HG03045 (cell line): ENCODE measurements around the gene TOMM20.
"Not testable (repeated sequence)": the region's sequence is repeated elsewhere in the genome, so short reads cannot be mapped to it uniquely, and the experiment has no call there.

ENCODE experiments used
- ATAC-seq: cut with Tn5 transposase; IDR thresholded peaks from one replicate; pipeline ENCODE4 v1.9.1; 2021; ENCODE audit warnings: mild to moderate bottlenecking, moderate library complexity; ENCODE audit not compliant: unreplicated experiment

Gene TOMM20

DNA sequence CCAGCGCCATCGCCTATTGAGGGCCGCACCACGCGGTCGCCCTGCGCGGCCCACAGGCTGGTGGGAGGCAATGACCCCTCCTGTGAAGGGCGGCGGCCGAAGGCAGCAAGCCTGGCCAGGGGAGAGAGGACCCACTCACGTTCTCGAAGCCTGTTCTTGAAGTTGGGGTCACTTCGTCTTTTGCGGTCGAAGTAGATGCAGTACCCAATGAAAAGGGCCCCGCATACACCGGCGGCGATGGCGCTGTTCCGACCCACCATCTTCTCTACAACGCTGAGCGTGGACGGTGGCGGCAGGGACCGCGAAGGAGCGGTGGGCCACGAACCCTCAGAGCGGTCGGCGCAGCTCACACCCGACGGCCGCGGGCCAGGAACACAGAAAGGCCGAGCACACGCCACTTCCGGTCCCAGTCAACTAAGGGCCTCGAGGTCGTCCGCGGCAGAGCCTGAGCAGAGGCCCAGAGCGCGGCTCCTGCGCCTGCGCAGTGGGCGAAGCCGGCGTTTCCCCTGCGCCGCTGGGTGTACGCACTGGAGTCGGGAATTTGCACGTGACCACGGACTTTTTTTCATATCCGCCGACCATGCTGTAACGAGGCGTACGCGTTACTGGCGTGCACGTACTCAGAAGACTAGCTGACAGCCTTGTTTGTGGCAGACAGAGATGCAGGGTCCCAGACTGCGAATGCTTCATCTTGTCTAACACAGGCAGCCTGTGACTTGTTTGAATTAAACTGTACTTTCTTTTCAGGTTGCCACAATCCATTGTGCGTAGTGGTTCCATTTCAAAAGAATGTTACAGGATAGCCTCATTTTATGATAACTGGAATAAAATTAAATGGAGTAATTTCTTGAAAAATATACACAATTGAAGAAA lies at the start of gene TOMM20:
TSS of gene TOMM20 (minus strand) at position 382 of the 873 bp plus-strand sequence. CDS start at position 260, 122 bp downstream.
- peak; percentile 97 for ATAC-seq

DNA sequence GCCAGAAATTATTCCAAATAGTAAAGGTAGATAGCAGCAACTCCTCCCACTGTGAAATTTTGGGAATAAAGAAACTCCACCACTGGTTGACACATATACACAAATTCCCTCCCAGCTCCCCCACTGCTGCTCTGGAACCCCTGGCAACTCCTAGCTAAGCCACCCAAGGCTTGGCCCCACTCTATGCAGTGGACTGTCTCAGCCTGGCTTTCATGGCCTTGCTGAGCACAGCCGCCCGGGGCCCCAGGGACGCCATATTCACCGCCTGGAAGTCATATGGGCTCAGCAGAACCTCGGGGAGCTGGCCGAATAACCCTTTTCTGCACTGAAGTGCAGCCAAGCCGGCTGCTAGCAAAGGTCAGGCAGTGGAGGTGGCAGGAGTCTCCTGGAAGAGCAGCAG lies 47.8 kb upstream of the TOMM20 start:
- ATAC-seq = no peak

DNA sequence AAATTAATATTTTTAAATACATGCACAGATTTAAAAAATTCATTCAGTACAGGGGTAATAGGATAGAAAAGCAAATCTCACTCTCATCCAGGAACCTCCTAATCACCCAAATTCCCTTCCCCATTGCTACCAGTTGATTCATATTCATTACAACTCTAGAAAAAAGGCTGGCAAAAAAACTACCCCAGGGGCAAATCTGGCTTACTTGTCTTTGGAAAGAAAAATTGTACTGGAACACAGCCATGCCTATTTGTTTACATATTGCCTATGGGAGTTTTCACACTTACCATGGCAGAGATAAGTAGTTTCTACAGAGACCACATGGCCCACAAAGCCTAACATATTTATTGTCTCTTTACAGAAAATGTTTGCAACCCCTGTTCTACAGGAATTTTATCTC lies 41.3 kb upstream of the TOMM20 start:
- ATAC-seq = no peak

DNA sequence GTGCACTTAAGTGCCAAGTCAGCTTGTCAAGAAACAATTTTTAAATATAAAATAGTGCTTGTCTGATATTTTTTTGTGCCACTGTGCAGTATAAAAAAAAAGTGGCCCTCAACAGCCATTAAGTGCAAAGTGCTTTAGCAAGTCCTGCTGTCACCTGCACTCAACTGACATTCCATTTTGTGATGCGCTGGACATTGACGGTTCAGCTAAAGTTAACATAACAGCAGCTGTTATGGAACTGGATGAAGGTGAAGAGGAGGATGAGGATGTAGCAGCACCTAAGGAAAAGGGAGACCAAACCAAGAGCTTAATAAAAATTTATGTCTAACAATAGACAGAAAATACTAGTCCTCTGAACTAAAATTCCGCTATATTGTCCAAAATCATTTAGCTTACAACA lies 39.7 kb upstream of the TOMM20 start:
- no peak for ATAC-seq

DNA sequence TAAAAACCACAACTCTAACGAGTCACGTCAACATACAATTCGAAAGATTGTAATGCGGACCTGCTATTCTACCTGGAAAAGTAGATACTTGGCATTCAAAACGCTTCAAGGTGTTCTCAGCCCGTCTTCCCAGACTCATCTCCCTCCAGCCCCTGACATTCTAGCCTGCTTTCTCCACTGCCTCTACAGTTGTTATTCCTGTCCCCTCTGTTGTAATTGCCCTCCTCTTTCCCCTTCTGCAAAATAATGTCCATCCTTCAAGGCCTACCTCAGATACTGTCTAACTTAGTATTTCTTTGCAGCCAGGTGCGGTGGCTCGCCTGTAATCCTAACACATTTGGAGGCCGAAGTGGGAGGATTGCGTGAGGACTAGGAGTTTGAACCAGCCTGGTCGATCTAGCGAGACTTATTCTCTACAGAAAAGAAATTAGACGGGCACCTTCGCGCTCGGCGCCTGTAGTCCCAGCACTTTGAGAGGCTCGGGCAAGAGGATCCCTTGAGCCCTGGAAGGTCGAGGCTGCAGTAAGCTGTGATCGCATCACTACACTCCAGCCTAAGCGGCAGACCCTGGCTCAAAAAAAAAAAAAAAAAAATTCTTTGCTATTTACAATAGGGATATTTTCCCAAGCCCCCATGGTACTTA lies 33.2 kb upstream of the TOMM20 start:
- ATAC-seq = no peak

DNA sequence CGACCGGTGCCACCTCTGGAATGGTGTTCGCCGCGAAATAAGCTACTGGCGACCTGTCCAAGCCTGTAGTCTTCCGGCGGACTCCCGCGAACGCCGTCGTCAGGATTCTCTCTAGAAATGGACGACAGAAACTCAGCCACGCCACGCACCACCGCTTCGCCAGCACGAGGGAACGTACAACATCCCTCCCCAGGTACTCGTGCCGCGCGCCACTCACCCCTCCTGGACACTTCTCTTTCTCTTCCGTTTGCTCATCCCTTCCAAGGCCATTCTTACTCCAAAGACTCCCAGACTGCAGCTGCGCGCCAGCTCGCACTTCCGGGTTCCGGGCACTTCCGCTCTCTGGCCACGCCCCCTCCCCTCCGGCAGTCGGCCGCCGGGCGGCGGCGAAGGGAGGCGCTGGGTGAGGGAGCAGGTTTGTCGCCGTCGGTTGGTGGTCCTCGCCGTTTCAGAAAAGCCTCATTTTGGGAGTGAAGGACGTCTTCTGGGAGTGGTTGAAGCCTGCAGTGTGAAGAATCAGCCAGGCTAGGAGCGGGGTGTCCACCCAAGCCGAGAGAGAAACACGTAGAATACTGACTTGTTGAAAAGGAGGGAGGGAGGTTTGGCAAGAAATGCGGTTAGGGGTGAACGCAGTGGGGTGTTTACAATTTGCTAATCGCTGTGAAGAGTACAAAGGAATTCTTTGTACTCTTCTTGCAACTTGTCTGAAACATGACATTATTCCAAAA lies 32.5 kb upstream of the TOMM20 start, which contains the start of gene RBM34:
TSS of gene RBM34 (minus strand) at position 294 of the 728 bp plus-strand sequence. CDS start at position 270, 24 bp downstream.
- ATAC-seq = peak; percentile 94

DNA sequence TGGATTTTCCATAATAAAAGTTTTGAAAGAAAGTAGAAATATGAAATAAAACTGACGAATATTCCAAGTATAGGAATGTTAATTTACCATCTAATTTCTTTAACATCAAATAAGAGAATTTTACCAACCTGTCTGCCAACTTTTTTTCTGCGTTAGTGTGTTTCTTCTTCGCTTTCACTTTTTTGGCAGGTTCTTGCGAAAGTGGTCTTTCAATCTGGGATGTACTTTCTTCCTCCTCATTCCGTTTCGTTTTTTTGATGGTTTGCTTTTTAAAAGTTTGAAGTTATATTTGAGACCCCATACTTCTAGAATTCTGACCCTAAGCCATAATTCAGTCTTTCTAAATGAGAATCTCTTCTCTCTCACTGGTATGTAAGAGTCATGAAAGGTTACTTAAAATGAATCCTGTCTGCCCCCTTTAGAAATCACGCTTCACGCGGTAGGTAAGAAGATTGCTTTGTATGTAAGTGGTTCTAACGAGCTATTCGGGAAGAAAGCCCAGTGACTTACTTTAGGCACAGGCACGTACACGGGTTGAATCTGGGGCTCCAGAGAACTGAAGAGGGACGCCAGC lies 31.8 kb upstream of the TOMM20 start:
- peak; percentile 31 for ATAC-seq

DNA sequence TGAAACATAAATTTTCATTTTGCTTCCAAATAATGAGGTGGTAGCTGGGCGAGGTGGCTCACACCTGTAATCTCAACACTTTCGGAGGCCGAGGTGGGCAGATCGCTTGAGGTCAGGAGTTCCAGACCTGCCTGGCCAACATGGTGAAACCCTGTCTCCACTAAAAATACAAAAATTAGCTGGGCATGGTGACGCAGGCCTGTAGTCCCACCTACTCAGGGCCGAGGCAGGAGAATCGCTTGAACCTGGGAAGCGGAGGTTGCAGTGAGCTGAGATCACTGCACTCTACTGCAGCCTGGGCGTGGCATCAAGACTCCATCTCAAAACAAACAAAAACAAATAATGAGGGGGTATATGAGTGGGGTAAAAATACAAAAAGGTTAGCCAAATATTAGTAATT lies 31.3 kb upstream of the TOMM20 start:
- ATAC-seq = not testable (repeated sequence)

DNA sequence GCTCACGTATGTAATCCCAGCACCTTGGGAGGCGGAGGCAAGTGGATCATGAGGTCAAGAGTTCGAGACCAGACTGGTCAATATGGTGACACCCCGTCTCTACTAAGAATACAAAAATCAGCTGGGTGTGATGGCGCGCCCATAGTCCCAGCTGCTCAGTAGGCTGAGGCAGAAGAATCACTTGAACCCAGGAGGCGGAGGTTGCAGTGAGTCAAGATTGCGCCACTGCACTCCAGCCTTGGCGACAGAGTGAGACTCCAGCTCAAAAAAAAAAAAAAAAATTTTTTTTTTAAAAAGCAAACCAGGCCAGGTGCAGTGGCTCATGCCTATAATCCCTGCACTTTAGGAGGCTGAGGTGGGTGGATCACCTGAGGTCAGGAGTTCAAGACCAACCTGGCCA lies 30.6 kb upstream of the TOMM20 start:
- not testable (repeated sequence) for ATAC-seq

DNA sequence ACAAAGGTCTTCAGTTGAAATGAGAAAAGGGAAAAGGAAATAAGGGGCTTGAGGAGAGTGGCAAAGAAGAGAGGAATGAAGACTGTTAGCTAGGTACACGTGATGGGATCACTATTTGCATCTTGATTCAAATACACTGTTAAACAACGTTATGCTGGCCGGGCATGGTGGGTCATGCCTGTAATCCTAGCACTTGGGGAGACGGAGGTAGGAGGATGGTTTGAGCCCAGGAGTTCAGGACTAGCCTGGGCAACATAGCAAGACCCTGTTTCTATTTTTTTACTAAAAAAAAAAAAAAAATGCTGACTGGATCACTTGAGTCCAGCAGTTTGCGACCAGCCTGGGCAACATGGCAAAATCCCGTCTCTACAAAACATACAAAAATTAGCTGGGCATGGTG lies 30.0 kb upstream of the TOMM20 start:
- ATAC-seq = no peak

DNA sequence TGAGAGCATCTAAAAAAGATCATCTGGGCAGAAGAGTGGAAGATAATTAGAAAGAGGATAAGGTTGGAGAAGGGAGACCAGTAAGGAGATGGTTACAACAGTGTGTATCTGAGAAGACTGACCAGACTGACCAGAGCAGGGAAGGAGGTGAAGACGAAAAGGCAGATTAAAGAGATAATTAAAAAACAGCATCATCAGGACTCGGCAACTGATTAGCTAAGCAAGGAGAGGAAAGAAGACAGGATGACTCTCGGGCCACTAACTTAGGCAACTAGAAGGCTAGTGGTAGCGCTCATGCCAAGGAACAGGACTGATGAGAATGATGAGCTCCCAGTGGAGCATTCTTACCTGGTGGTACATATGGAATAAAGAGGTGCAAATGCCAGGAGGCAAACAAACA lies 28.5 kb upstream of the TOMM20 start:
- ATAC-seq = no peak

DNA sequence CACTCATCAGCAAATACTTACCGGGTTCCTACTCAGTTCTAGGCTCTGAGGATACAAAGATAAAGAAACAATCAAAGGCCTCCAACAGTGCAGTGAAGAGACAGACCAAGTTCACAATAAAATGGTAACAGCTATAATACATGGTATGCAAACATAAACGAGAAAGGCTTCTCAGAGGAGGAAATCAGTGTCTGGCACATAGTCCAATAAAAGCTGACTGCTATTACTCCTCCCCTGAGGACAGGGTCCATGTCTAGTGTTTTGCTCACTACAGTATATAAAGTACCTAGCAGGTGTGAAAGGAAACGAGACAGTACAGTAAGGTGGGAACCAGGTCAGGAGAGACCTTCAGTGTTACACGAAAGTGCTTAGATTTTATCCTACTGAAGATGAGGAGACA lies 28.1 kb upstream of the TOMM20 start:
- ATAC-seq = no peak

DNA sequence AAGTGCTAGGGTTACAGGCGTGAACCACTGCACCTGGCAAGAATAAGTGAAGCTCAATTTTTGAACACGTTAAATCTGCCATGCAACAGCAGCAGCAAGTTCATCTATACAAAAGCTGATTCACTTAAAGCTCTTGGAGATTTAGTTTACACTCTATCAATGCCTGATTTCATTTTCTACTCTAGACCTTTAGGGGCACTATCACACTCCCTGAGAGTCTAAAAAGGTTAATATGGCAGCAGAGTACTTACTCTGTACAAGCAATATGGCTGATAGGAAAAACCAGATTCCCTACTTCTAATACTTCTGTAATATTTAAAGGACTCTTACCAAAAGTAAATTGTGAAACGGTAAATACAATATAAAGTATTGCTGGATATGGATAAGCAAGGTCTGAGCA lies 27.6 kb upstream of the TOMM20 start:
- no peak for ATAC-seq

DNA sequence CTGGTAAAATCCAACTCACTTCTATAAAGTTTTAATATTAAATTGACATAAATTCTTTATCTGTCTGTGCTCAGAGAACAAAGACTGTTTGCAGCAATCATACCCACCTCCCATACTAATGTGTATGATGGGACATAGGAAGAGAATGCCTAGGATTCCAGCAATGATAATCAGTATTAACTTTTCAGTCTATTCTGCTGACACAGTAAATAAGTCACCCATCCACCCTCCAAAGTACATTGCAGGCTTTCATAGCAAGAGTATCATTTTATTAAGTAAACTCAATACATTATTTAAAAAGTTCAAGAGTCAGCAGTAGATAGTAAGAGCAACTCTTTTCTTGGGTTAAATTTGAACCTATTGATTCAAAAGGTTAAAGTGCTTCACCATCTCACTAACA lies 23.6 kb upstream of the TOMM20 start:
- ATAC-seq = no peak

DNA sequence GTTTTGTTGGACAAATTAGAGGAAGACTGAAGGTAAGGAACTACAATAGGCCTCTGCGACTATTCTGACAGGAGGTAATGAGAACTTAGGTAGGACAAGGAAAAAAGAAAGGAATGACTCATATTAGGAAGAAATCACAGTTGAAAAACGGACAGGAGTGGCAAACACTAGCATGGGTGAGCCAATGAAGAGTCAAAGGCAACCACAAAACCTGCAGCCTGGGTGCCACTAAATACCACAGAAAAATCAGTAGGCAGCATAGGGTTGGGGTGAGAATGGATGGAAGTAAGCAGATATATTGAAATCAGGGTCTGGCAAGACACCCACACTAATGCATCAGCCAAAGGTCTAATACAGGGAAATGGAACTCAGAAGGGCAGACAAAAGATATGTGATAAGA lies 22.4 kb upstream of the TOMM20 start:
- no peak for ATAC-seq

DNA sequence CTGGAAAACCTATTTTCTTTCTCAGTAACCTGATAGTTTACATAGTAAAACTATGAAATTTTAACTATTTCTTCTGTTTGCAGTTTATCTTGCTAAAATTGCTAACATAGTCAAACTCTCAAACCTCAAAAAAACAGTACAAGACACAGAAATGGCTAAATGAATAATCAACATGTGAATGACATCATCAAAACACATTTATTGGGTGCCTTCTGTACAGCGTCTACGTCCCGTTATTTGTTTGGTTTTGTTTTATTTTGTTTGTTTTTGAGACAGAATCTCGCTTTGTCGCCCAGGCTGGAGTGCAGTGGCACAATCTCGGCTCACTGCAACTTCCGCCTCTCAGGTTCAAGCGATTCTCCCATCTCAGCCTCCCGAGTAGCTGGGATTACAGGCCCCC lies 21.2 kb upstream of the TOMM20 start:
- no peak for ATAC-seq

DNA sequence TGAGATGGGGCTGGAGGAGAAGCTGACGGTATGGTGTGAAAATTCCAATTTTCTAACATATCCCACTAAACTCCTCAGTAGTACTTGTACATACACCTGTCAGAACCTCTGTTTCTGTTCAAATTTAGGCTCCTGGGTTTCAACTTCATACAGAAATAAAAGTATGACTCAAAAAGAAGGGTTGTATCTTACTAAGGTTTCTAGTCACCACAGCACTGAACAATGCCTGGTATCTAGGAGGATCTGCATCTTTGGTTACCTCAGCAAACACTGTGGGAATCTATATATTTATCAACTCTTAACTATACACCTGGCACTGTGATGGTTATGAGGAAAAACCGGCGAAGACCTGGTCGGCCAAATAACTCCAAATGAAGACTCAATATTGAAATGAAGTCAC lies 18.6 kb upstream of the TOMM20 start:
- no peak for ATAC-seq

DNA sequence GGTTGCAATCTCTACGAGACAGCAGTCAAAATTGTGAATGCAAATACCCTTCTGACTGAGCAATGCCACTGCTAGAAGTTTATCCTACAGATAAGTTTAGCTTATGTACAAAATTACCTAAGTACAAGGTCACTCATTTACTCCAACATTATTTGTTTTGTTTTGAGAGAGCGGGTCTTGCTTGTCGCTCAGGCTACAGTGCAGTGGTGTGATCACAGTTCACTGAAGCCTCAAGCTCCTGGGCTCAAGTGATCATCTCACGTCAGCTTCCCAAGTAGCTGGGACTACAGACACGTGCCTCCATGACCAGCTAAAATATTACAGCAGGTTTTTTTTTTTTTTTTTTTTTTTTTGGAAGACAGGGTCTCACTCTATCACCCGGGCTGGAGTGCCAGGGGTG lies 17.0 kb upstream of the TOMM20 start:
- ATAC-seq = no peak

DNA sequence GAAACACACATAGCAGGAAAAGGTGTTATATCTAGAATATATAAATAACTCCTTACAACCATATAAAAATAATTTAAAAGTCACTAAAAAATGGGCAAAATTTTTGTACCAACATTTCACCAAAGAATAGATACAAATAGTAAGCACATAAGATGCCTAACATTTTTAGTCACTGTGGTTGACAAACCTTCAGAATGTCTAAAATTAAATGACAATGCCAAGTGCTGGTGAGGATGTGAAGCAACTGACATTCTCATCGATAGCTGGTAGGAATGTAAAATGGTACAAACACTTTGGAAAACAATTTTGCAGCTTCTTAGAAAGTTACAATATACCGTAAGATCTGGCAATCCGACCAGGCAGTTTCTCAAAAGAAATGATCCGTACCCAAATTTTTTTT lies 14.4 kb upstream of the TOMM20 start:
- ATAC-seq = no peak

DNA sequence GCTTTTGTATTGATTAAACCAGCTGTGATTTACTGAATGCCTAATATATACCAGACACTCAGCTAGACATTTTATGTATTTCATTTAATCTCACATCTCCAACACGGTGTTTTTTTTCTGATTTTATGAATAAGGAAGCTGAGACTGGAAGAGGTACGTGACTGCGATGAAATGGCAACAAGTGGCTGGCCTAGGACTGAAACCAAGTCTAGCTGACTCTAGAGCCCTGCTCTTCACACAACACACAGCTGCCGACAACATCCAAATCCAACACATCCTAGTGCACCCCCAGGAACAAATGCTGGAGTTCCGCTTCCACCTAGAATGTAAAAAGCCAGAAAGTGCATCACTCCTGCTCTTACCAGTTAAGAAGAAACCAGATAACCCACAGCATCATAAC lies 10.7 kb upstream of the TOMM20 start:
- ATAC-seq = no peak

DNA sequence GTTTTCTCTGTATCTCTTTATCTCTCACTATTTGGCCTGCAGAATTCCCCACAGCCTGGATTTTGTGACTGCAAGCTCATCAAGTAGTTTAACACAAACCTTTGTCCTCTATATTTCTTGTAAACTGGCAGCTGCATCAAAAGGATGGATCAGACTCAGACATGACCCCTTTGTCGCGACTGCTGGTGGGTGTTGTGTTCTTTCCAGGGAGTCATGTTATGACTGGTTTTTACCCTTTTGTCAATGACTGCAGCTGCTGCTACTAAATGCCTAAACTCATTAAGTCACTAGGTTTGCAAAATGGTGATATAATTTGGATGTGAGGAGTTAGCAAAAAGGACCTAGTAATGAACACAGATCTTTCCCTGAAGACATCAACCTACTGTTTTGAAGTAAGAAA lies 10.2 kb upstream of the TOMM20 start:
- ATAC-seq = no peak
